Activated naive CD8-positive, alpha-beta T cell (primary cell): ENCODE results near the gene ST3GAL6.

Source experiments
- H3K27ac Mint-ChIP-seq: one replicate; pipeline ENCODE4 v1.8.0; 2021; ENCODE audit warnings: mixed read lengths
- H3K27me3 Mint-ChIP-seq: one replicate; pipeline ENCODE4 v1.8.0; 2021; ENCODE audit warnings: mixed read lengths
- H3K36me3 Mint-ChIP-seq: one replicate; pipeline ENCODE4 v1.8.0; 2021; ENCODE audit warnings: mixed read lengths
- H3K4me1 Mint-ChIP-seq: one replicate; pipeline ENCODE4 v1.8.0; 2021; ENCODE audit warnings: low read depth, mixed read lengths
- H3K4me3 Mint-ChIP-seq: one replicate; pipeline ENCODE4 v1.8.0; 2021; ENCODE audit warnings: mild to moderate bottlenecking, mixed read lengths
- H3K9me3 Mint-ChIP-seq: one replicate; pipeline ENCODE4 v1.8.0; 2021; ENCODE audit warnings: low read depth, mixed read lengths

Gene ST3GAL6

GRCh38 chr3:98797905-98798304, 34.8 kb downstream of the ST3GAL6 start:
- H3K27ac Mint-ChIP-seq: no peak overlapping the region
- H3K27me3 Mint-ChIP-seq: no peaks in the 10 kb centered on the region
- H3K4me1 Mint-ChIP-seq: no peaks in the 10 kb centered on the region
- H3K9me3 Mint-ChIP-seq: no peaks in the 10 kb centered on the region
- H3K36me3 Mint-ChIP-seq: no peaks in the 10 kb centered on the region
- no peak overlapping the region for H3K4me3 Mint-ChIP-seq

DNA sequence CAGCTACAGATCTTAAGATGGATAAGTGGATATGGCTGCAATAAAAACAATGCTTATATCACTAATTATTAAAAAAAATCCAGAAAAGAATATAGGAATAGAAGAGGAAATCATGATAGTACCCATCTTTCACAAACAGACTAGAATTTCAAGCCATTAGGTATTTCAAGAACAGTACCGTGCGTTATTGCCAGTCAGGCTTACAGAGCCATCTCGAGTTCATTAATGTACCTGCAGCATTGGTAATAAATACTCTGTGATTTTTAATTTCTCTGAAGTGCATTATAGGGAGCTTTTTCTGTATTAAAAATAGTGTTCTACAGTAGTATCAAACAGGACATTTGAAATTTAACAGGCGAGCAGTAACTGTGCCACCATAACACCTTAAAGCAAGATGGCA, 35.7 kb downstream of the ST3GAL6 start:
- H3K27me3 Mint-ChIP-seq: no peaks in the 10 kb centered on the region
- H3K36me3 Mint-ChIP-seq: no peaks in the 10 kb centered on the region
- H3K4me3 Mint-ChIP-seq: no peak overlapping the region

GRCh38 chr3:98799479-98799878, 36.3 kb downstream of the ST3GAL6 start:
- Mint-ChIP-seq H3K9me3 (no peaks in the 10 kb centered on the region), H3K27ac (no peak overlapping the region)

More for the DNA sequence above, 35.7 kb downstream of the ST3GAL6 start:
- H3K27ac Mint-ChIP-seq: no peak overlapping the region
- H3K9me3 Mint-ChIP-seq: no peaks in the 10 kb centered on the region
- no peaks in the 10 kb centered on the region for H3K4me1 Mint-ChIP-seq

GRCh38 chr3:98800401-98800800, 37.3 kb downstream of the ST3GAL6 start:
- Mint-ChIP-seq H3K9me3 (no peaks in the 10 kb centered on the region), H3K4me1 (no peaks in the 10 kb centered on the region), H3K4me3 (no peak overlapping the region), H3K27ac (no peak overlapping the region), H3K36me3 (peaks cover 6% of the 10 kb centered on the region), H3K27me3 (no peaks in the 10 kb centered on the region)

More at GRCh38 chr3:98799479-98799878, 36.3 kb downstream of the ST3GAL6 start:
- no peak overlapping the region for H3K4me3 Mint-ChIP-seq
- H3K4me1 Mint-ChIP-seq: no peaks in the 10 kb centered on the region
- H3K27me3 Mint-ChIP-seq: no peaks in the 10 kb centered on the region
- H3K36me3 Mint-ChIP-seq: peaks cover 2% of the 10 kb centered on the region

GRCh38 chr3:98801043-98801747, 38.1 kb downstream of the ST3GAL6 start:
- Mint-ChIP-seq H3K36me3 (peaks cover 8% of the 10 kb centered on the region), H3K27me3 (no peaks in the 10 kb centered on the region), H3K4me3 (no peak overlapping the region), H3K27ac (no peak overlapping the region), H3K9me3 (no peaks in the 10 kb centered on the region), H3K4me1 (no peaks in the 10 kb centered on the region)

DNA sequence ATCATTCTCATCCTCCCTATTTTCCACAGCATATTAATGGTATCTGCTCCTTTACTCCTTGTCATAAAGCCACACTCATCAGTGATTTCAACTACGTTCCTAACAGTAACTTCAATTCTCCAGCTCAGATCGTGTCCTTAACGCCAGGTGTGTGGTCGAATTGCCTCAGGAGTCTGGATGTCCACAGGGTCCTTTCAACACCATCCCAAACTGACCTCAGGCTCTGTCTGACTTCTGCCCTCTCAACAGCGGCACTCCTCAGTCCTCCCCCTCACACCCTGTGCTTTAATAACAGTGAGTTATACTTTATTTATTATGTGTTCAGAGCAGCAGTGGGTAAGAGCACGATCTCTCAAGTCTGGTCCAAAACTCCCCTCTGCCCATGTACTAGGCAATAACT, 42.4 kb downstream of the ST3GAL6 start:
- peaks cover 11% of the 10 kb centered on the region for H3K36me3 Mint-ChIP-seq
- H3K9me3 Mint-ChIP-seq: no peaks in the 10 kb centered on the region
- H3K4me3 Mint-ChIP-seq: no peak overlapping the region
- H3K27me3 Mint-ChIP-seq: no peaks in the 10 kb centered on the region
- no peaks in the 10 kb centered on the region for H3K4me1 Mint-ChIP-seq
- H3K27ac Mint-ChIP-seq: no peak overlapping the region

GRCh38 chr3:98806521-98806920, 43.4 kb downstream of the ST3GAL6 start:
- Mint-ChIP-seq H3K36me3 (peaks cover 11% of the 10 kb centered on the region), H3K9me3 (no peaks in the 10 kb centered on the region), H3K27ac (no peak overlapping the region), H3K4me3 (no peak overlapping the region), H3K4me1 (no peaks in the 10 kb centered on the region), H3K27me3 (no peaks in the 10 kb centered on the region)

- Mint-ChIP-seq H3K4me1 (no peaks in the 10 kb centered on the region), H3K36me3 (peaks cover 11% of the 10 kb centered on the region), H3K27ac (no peak overlapping the region), H3K9me3 (no peaks in the 10 kb centered on the region), H3K27me3 (no peaks in the 10 kb centered on the region), H3K4me3 (no peak overlapping the region)
Observed at GRCh38 chr3:98807011-98807410, 43.9 kb downstream of the ST3GAL6 start.

DNA sequence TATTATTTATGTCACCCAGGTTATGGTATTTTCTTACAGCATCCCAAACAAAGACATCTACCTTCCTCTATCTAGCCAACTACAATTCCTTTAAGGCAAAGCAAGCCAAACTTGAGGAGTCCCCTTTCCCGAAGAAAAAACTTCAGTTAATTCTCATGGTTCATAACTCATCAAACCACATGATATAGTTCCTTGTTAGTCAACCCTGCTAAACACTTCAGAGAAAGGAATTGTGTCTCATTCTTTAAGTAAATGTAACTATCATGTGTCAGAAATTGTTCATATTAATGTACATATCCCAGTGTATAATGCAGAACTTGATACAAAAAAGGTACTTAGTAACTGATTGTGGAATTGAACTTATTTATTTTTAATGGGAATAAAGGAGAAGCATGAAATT, 44.4 kb downstream of the ST3GAL6 start:
- Mint-ChIP-seq H3K27ac (no peak overlapping the region), H3K9me3 (no peaks in the 10 kb centered on the region), H3K36me3 (peaks cover 11% of the 10 kb centered on the region), H3K4me1 (no peaks in the 10 kb centered on the region), H3K4me3 (no peak overlapping the region), H3K27me3 (no peaks in the 10 kb centered on the region)

- Mint-ChIP-seq H3K4me1 (no peaks in the 10 kb centered on the region), H3K36me3 (peaks cover 11% of the 10 kb centered on the region), H3K4me3 (no peak overlapping the region), H3K27ac (no peak overlapping the region), H3K27me3 (no peaks in the 10 kb centered on the region), H3K9me3 (no peaks in the 10 kb centered on the region)
Observed at GRCh38 chr3:98808071-98808470, 44.9 kb downstream of the ST3GAL6 start.

DNA sequence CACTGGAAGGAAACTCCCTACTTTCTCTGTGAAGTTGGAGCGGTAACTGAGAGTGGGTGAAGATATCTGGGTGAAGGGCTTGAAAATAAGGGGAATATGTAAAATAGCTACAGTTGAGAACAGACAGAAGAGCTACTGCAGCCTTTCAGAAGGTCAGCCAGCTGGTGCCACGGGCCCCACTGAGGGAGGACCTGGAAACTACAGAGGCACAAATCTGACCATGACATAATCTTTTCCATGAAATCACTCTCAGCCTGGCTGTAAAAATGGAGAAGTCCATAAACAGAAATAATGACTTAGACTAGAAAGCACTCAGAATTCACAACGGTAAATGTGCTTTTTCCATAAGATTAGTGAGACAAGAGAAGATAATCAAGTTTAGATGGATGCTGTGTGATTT, 46.4 kb downstream of the ST3GAL6 start:
- H3K36me3 Mint-ChIP-seq: peaks cover 9% of the 10 kb centered on the region
- no peaks in the 10 kb centered on the region for H3K4me1 Mint-ChIP-seq
- no peaks in the 10 kb centered on the region for H3K9me3 Mint-ChIP-seq
- no peak overlapping the region for H3K4me3 Mint-ChIP-seq
- no peaks in the 10 kb centered on the region for H3K27me3 Mint-ChIP-seq
- no peak overlapping the region for H3K27ac Mint-ChIP-seq

DNA sequence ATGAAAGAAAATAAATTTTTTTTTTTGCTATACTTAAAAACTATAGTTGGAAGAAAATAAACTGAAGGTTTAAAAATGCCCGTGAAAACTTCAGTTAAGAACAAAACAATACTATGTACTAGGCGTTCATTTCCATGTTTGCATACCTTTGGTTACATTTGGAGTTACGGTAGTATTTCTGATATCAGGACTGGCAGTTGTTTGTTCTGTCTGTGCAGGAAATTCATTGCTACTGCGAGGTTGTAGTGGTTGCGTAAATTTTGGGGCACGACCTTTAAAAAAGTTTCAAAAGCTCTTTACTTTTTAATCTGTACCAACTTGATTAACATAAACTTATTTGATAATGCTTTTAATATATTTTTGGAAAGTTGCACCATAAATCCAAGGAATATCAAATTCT, 47.9 kb downstream of the ST3GAL6 start:
- no peaks in the 10 kb centered on the region for H3K4me1 Mint-ChIP-seq
- no peaks in the 10 kb centered on the region for H3K27me3 Mint-ChIP-seq
- H3K36me3 Mint-ChIP-seq: peaks cover 3% of the 10 kb centered on the region
- H3K27ac Mint-ChIP-seq: no peak overlapping the region
- no peak overlapping the region for H3K4me3 Mint-ChIP-seq
- H3K9me3 Mint-ChIP-seq: no peaks in the 10 kb centered on the region

DNA sequence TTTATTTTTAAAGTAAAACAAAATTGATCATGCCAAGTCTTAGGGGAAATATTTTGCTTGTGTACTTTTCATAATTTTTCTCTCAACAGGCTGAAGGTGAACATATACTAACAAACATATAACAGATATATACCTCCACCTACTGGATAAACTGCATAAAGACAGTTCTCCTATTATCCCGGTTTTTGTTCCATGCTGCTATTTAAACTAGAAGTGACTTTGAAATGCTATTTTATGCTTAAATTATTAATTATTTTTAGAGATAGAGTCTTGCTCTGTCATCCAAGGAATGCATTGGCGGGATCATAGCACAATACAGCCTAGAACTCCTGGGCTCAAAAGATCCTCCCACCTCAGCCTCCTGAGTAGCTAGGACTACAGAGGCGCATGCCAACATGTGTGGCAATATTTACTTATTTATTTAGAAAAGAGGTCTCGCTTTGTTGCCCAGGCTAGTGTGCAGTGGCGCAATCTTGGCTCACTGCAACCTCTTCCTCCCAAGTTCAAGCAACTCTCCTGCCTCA, 49.8 kb downstream of the ST3GAL6 start:
- no peaks in the 10 kb centered on the region for H3K27me3 Mint-ChIP-seq
- no peaks in the 10 kb centered on the region for H3K4me1 Mint-ChIP-seq
- no peak overlapping the region for H3K4me3 Mint-ChIP-seq

GRCh38 chr3:98814817-98815420, 51.8 kb downstream of the ST3GAL6 start:
- no peak overlapping the region for H3K4me3 Mint-ChIP-seq
- no peaks in the 10 kb centered on the region for H3K27me3 Mint-ChIP-seq
- H3K4me1 Mint-ChIP-seq: no peaks in the 10 kb centered on the region
- no peak overlapping the region for H3K27ac Mint-ChIP-seq
- no peaks in the 10 kb centered on the region for H3K9me3 Mint-ChIP-seq
- H3K36me3 Mint-ChIP-seq: no peaks in the 10 kb centered on the region

More for the DNA sequence above, 49.8 kb downstream of the ST3GAL6 start:
- no peaks in the 10 kb centered on the region for H3K9me3 Mint-ChIP-seq
- H3K36me3 Mint-ChIP-seq: peaks cover 2% of the 10 kb centered on the region
- no peak overlapping the region for H3K27ac Mint-ChIP-seq

- H3K36me3 Mint-ChIP-seq: no peaks in the 10 kb centered on the region
- no peaks in the 10 kb centered on the region for H3K27me3 Mint-ChIP-seq
- H3K27ac Mint-ChIP-seq: no peak overlapping the region
- no peaks in the 10 kb centered on the region for H3K9me3 Mint-ChIP-seq
- no peaks in the 10 kb centered on the region for H3K4me1 Mint-ChIP-seq
- H3K4me3 Mint-ChIP-seq: no peak overlapping the region
Observed at GRCh38 chr3:98817547-98818041, 54.5 kb downstream of the ST3GAL6 start.
